Activated naive CD4-positive, alpha-beta T cell treated with anti-CD3 and anti-CD28 coated beads, Interleukin-2, amount 10 ng/mL, durations not matched to agents 7 days and 5 days (primary cell): Measurements from ENCODE around the gene CCN6.
A peak's percentile ranks its signal among the peaks of the same experiment; 100 is the strongest.
"Not testable (repeated sequence)": the region's sequence is repeated elsewhere in the genome, so short reads cannot be mapped to it uniquely, and the experiment has no call there.

Source experiments
- CTCF ChIA-PET: fragments of 350-600 bp; sonication (Branson Sonifier 250); formaldehyde crosslinking; loops from one replicate; lab custom pipeline; 2021; ENCODE audit warnings: antibody characterized with exemption; lab: Charles Lee
- DNase-seq: peaks from one replicate; pipeline ENCODE4 v3.0.0-alpha.2; 2020
- H3K27ac Mint-ChIP-seq: one replicate; pipeline ENCODE4 v1.8.0; 2021; ENCODE audit warnings: mild to moderate bottlenecking, moderate library complexity, mixed read lengths
- H3K27me3 Mint-ChIP-seq: one replicate; pipeline ENCODE4 v1.8.0; 2021; ENCODE audit warnings: mild to moderate bottlenecking, mixed read lengths
- H3K36me3 Mint-ChIP-seq: one replicate; pipeline ENCODE4 v1.8.0; 2021; ENCODE audit warnings: mixed read lengths
- H3K4me1 Mint-ChIP-seq: one replicate; pipeline ENCODE4 v1.8.0; 2021; ENCODE audit warnings: mixed read lengths
- H3K4me3 Mint-ChIP-seq: one replicate; pipeline ENCODE4 v1.8.0; 2021; ENCODE audit warnings: mild to moderate bottlenecking, moderate library complexity, mixed read lengths
- H3K9me3 Mint-ChIP-seq: one replicate; pipeline ENCODE4 v1.8.0; 2021; ENCODE audit warnings: mixed read lengths

Gene CCN6

GRCh38 chr6:112087136-112087911 lies 33.4 kb downstream of the CCN6 start, which contains the start of the genes FAM229B and TUBE1:
Gene FAM229B (plus strand): TSS chr6:112087591. CDS start chr6:112099284, 11,693 bp downstream.
Gene TUBE1 (minus strand): TSS chr6:112087482. CDS start chr6:112087434, 48 bp downstream.
- Mint-ChIP-seq H3K36me3 (peaks cover 11% of the 10 kb centered on the region), H3K4me3 (no peak within 1 kb of the TSS), H3K9me3 (no peaks in the 10 kb centered on the region), H3K27ac (no peak within 1 kb of the TSS), H3K27me3 (peaks cover 8% of the 10 kb centered on the region), H3K4me1 (peaks cover 11% of the 10 kb centered on the region)
- CTCF ChIA-PET = interaction anchor here (0.8 to 4.7 kb wide), 8 partner anchors 10 to 76 kb away, joined by 3 to 97 read pairs (median 4); no protein-coding TSS in a partner anchor
- DNase-seq = peak; percentile 94

DNA sequence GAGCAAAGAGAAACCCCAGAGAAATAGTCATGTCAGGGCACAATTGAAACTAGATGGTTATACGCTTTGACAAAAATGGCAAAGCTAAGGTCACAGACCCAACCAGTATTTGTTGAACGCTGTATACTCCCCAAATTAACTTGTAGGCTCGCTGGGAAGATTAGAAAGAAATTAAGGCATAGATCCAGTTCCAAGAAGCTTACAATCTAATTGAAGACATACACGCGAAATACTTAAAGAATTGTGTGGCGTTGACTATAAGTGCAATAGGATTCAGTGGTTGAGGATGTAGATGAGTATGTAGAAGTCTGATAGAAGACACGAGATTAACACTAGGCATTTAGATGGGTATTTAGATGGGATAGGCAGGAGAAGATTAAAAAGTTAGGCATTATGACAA lies 34.0 kb downstream of the CCN6 start:
- DNase-seq = no peak
- Mint-ChIP-seq H3K4me1 (peaks cover 11% of the 10 kb centered on the region), H3K9me3 (no peaks in the 10 kb centered on the region), H3K36me3 (peaks cover 7% of the 10 kb centered on the region), H3K4me3 (no peak overlapping the region), H3K27ac (no peak overlapping the region), H3K27me3 (peaks cover 8% of the 10 kb centered on the region)
- CTCF ChIA-PET = interaction anchor here (0.8 to 4.7 kb wide), 5 partner anchors 9 to 75 kb away, joined by 3 to 97 read pairs (median 5); no protein-coding TSS in a partner anchor

DNA sequence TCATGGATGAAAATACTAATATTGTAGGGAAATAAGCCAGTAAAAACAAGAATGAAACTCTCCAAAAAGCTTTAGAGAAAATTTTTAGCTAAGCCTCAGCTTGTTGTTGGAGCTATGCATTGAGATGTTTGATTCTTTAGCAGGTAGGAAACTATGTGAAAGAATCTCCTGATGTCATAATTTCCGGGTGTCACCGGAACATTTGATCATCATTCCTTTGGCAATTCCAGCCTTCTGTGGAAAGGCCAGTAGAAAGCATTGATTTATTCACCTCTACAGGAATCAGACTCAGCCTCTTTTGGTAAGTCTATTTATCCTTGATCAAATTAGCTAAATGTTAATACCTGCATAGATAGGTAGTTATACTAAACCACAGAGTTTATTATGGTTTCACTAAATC lies 43.0 kb downstream of the CCN6 start:
- H3K9me3 Mint-ChIP-seq = no peaks in the 10 kb centered on the region
- CTCF ChIA-PET = interaction anchor here (1.1 to 1.3 kb wide), 4 partner anchors 9 to 83 kb away, joined by 3 to 6 read pairs (median 3); partner anchors contain the start of genes FAM229B and TUBE1
- no peak overlapping the region for H3K27ac Mint-ChIP-seq
- no peaks in the 10 kb centered on the region for H3K4me1 Mint-ChIP-seq
- no peak for DNase-seq
- H3K4me3 Mint-ChIP-seq = no peak overlapping the region
- peaks cover 4% of the 10 kb centered on the region for H3K27me3 Mint-ChIP-seq
- no peaks in the 10 kb centered on the region for H3K36me3 Mint-ChIP-seq

GRCh38 chr6:112100561-112100960 lies 46.7 kb downstream of the CCN6 start:
- Mint-ChIP-seq H3K9me3 (peaks cover 1% of the 10 kb centered on the region), H3K36me3 (no peaks in the 10 kb centered on the region), H3K4me1 (no peaks in the 10 kb centered on the region), H3K27me3 (peaks cover 4% of the 10 kb centered on the region), H3K4me3 (no peak overlapping the region), H3K27ac (no peak overlapping the region)
- DNase-seq = no peak
- CTCF ChIA-PET = no interaction called here

GRCh38 chr6:112106026-112106425 lies 52.1 kb downstream of the CCN6 start:
- H3K36me3 Mint-ChIP-seq, H3K27ac Mint-ChIP-seq, H3K9me3 Mint-ChIP-seq, H3K4me1 Mint-ChIP-seq, DNase-seq, CTCF ChIA-PET, H3K4me3 Mint-ChIP-seq: not testable (repeated sequence)
- H3K27me3 Mint-ChIP-seq = peaks cover 15% of the 10 kb centered on the region

- no peak overlapping the region for H3K4me3 Mint-ChIP-seq
- no peaks in the 10 kb centered on the region for H3K4me1 Mint-ChIP-seq
- no peak overlapping the region for H3K27ac Mint-ChIP-seq
- H3K36me3 Mint-ChIP-seq = no peaks in the 10 kb centered on the region
- peaks cover 15% of the 10 kb centered on the region for H3K27me3 Mint-ChIP-seq
- DNase-seq = no peak
- H3K9me3 Mint-ChIP-seq = peaks cover 1% of the 10 kb centered on the region
- CTCF ChIA-PET = no interaction called here
Observed at GRCh38 chr6:112106562-112106961, 52.7 kb downstream of the CCN6 start.

DNA sequence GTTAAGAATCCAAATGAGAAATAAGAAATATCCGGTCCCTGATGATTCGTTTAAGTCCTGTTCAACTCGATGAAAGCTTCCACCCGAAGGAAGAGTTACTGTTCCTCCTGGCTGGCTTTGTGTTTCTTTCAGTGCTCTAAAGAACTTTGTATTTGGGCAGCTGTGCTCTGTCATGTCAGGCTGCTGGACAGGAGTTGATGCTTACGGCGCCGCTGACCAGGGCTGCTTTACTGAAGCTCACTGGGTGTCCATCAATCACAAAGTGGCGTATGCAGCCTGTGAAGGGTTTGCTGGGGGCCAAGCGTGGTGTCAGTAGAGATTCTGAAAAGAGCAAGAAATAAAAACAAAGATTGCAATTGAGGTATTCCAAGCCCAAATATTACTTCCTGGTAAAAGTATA lies 55.4 kb downstream of the CCN6 start:
- CTCF ChIA-PET = interaction anchor here (1.8 kb wide), 1 partner anchor 54 kb away, joined by 6 read pairs; no protein-coding TSS in a partner anchor
- H3K4me3 Mint-ChIP-seq = no peak overlapping the region
- no peaks in the 10 kb centered on the region for H3K36me3 Mint-ChIP-seq
- H3K27me3 Mint-ChIP-seq = peaks cover 22% of the 10 kb centered on the region
- H3K9me3 Mint-ChIP-seq = peaks cover 1% of the 10 kb centered on the region
- H3K4me1 Mint-ChIP-seq = no peaks in the 10 kb centered on the region
- H3K27ac Mint-ChIP-seq = no peak overlapping the region
- no peak for DNase-seq

- DNase-seq = no peak
- no peak overlapping the region for H3K27ac Mint-ChIP-seq
- H3K27me3 Mint-ChIP-seq = peaks cover 24% of the 10 kb centered on the region
- H3K36me3 Mint-ChIP-seq = no peaks in the 10 kb centered on the region
- CTCF ChIA-PET = no interaction called here
- H3K4me1 Mint-ChIP-seq = peaks cover 14% of the 10 kb centered on the region
- no peak overlapping the region for H3K4me3 Mint-ChIP-seq
- no peaks in the 10 kb centered on the region for H3K9me3 Mint-ChIP-seq
Observed at GRCh38 chr6:112113431-112113830, 59.5 kb downstream of the CCN6 start.

GRCh38 chr6:112113918-112114317 lies 60.0 kb downstream of the CCN6 start:
- peaks cover 14% of the 10 kb centered on the region for H3K4me1 Mint-ChIP-seq

DNA sequence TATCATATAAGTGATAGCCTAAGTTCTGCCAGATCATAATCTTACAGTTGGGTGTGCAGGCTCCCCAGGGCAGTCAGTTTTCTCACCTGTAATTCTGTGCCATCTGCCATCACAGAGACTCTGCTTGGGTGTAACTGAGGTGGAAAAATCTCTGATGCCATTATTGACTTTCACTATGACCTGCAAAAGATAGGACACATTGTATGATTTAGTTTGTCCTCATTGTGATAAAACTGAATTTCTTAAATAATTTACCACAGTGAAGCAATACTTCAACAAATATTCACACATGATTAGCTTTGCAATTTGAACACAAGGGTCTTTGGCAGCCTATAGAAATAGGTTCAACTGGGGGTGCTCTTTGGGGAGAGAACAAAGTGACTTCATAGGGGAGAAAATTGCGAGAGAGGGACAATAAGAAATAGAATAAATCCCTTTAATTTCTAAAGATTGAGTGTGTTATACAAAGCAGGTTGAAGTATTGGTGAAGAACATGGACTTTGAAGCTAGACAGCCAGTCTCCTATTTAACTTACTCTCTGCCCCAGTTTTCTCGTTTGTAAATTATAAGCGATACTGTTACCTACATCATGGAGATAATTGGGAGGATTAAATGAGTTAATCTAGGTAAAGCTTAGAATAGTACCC lies 60.8 kb downstream of the CCN6 start:
- Mint-ChIP-seq H3K4me1 (peaks cover 14% of the 10 kb centered on the region), H3K4me3 (no peak overlapping the region), H3K9me3 (no peaks in the 10 kb centered on the region), H3K36me3 (no peaks in the 10 kb centered on the region), H3K27me3 (peaks cover 21% of the 10 kb centered on the region), H3K27ac (no peak overlapping the region)
- no peak for DNase-seq
- CTCF ChIA-PET = interaction anchor here (1.0 kb wide), 1 partner anchor 27 kb away, joined by 3 read pairs; the partner anchor contains the start of genes FAM229B and TUBE1

More at GRCh38 chr6:112113918-112114317, 60.0 kb downstream of the CCN6 start:
- Mint-ChIP-seq H3K27ac (no peak overlapping the region), H3K27me3 (peaks cover 24% of the 10 kb centered on the region), H3K36me3 (no peaks in the 10 kb centered on the region), H3K4me3 (no peak overlapping the region), H3K9me3 (no peaks in the 10 kb centered on the region)
- CTCF ChIA-PET = no interaction called here
- DNase-seq = no peak

- Mint-ChIP-seq H3K9me3 (no peaks in the 10 kb centered on the region), H3K4me3 (no peak overlapping the region), H3K36me3 (no peaks in the 10 kb centered on the region), H3K4me1 (peaks cover 14% of the 10 kb centered on the region), H3K27ac (peak overlapping the region; percentile 28), H3K27me3 (peaks cover 21% of the 10 kb centered on the region)
- CTCF ChIA-PET = interaction anchor here (1.4 to 1.6 kb wide), 2 partner anchors 30 to 46 kb away, joined by 3 read pairs; no protein-coding TSS in a partner anchor
- no peak for DNase-seq
Observed at GRCh38 chr6:112116221-112116620, 62.3 kb downstream of the CCN6 start.

DNA sequence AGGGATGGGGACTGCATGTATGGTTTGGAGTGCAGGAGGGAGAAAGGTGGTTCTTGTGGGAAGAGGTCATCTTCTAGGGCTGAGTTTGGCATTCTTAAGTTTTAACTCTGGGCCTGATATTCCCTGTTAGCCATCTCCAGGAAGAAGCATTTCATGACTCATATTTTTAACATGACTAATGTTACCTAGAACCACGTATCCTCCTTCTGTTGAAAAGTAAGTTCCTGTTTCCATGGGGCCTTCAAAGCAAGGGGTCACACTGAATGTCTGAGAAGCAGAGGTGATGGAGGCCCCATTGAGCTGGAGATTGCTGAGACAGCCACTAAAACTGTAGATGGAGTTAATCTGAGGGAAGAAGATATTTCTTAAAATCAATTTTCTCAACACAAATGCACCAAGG lies 63.6 kb downstream of the CCN6 start:
- Mint-ChIP-seq H3K4me1 (peaks cover 14% of the 10 kb centered on the region), H3K4me3 (no peak overlapping the region), H3K27ac (no peak overlapping the region), H3K27me3 (peaks cover 15% of the 10 kb centered on the region), H3K36me3 (no peaks in the 10 kb centered on the region), H3K9me3 (no peaks in the 10 kb centered on the region)
- CTCF ChIA-PET = interaction anchor here (1.0 to 1.6 kb wide), 2 partner anchors 45 to 46 kb away, joined by 3 read pairs; no protein-coding TSS in a partner anchor
- DNase-seq = no peak

- DNase-seq = no peak
- Mint-ChIP-seq H3K4me1 (peaks cover 14% of the 10 kb centered on the region), H3K36me3 (no peaks in the 10 kb centered on the region), H3K4me3 (no peak overlapping the region), H3K9me3 (no peaks in the 10 kb centered on the region), H3K27me3 (peaks cover 15% of the 10 kb centered on the region), H3K27ac (no peak overlapping the region)
- CTCF ChIA-PET = interaction anchor here (1.0 kb wide), 1 partner anchor 45 kb away, joined by 3 read pairs; no protein-coding TSS in a partner anchor
Observed at GRCh38 chr6:112118034-112118433, 64.1 kb downstream of the CCN6 start.
